Activated T-helper 1 cell treated with anti-CD3 and anti-CD28 coated beads, Interleukin-12 subunit alpha, Interleukin-12 subunit beta, Interleukin-2, Interleukin-4 antibody, amounts not matched to agents 30 ng/mL and 10 ng/mL and 1 ng/mL, durations not matched to agents 14 hours and 24 hours and 36 hours (primary cell): ENCODE results near the gene SACS. TPM values are rescaled to one million over a fixed set of nuclear protein-coding genes. Genes with fewer than 3 reads are reported as not detected.
"Not testable (repeated sequence)": the region's sequence is repeated elsewhere in the genome, so short reads cannot be mapped to it uniquely, and the experiment has no call there.

Experiments
- DNase-seq: peaks from one replicate; pipeline ENCODE4 v3.0.0; 2021; ENCODE audit warnings: low spot score
- H3K27ac Mint-ChIP-seq: one replicate; pipeline ENCODE4 v1.8.0; 2021; ENCODE audit warnings: mild to moderate bottlenecking, mixed read lengths
- H3K27me3 Mint-ChIP-seq: one replicate; pipeline ENCODE4 v1.8.0; 2022; ENCODE audit warnings: mild to moderate bottlenecking, moderate library complexity, mixed read lengths; ENCODE audit not compliant: insufficient read depth
- H3K36me3 Mint-ChIP-seq: one replicate; pipeline ENCODE4 v1.8.0; 2021; ENCODE audit warnings: low read depth, mixed read lengths
- H3K4me1 Mint-ChIP-seq: one replicate; pipeline ENCODE4 v1.8.0; 2021; ENCODE audit warnings: low read depth, mixed read lengths
- H3K4me3 Mint-ChIP-seq: one replicate; pipeline ENCODE4 v1.8.0; 2021; ENCODE audit warnings: mild to moderate bottlenecking, moderate library complexity, mixed read lengths
- H3K9me3 Mint-ChIP-seq: one replicate; pipeline ENCODE4 v1.8.0; 2021; ENCODE audit warnings: mixed read lengths
- intact Hi-C: fragments of 100-400 bp; cut with micrococcal nuclease; formaldehyde crosslinking; loops from one replicate; pipeline ENCODE4 v1.15.1; 2024
- total RNA-seq: library from RNA; stranded (reverse); gene quantifications from 2 replicates; pipeline ENCODE4 v1.2.3, GENCODE V29; 2022

SACS gene
- total RNA-seq, 1 donor from 2014 or later, result 32.1 TPM

- Mint-ChIP-seq H3K4me1 (no peaks in the 10 kb centered on the region), H3K27ac (no peak overlapping the region), H3K36me3 (no peaks in the 10 kb centered on the region), H3K27me3 (peaks cover 7% of the 10 kb centered on the region), H3K9me3 (no peaks in the 10 kb centered on the region), H3K4me3 (no peak overlapping the region)
- intact Hi-C loops, result no loop called here
- no peak for DNase-seq
Measured at GRCh38 chr13:23449398-23450162, 16.1 kb upstream of the SACS start.

GRCh38 chr13:23447927-23448326, 14.4 kb upstream of the SACS start:
- no peak for DNase-seq
- H3K27ac Mint-ChIP-seq, result no peak overlapping the region

GRCh38 chr13:23445794-23446193, 12.3 kb upstream of the SACS start:
- H3K4me1 Mint-ChIP-seq, result no peaks in the 10 kb centered on the region
- H3K27me3 Mint-ChIP-seq, result peaks cover 3% of the 10 kb centered on the region
- H3K9me3 Mint-ChIP-seq, result no peaks in the 10 kb centered on the region
- H3K36me3 Mint-ChIP-seq, result no peaks in the 10 kb centered on the region
- no peak for DNase-seq
- intact Hi-C loops, result no loop called here
- no peak overlapping the region for H3K27ac Mint-ChIP-seq
- H3K4me3 Mint-ChIP-seq, result no peak overlapping the region

More at GRCh38 chr13:23447927-23448326, 14.4 kb upstream of the SACS start:
- no peaks in the 10 kb centered on the region for H3K4me1 Mint-ChIP-seq
- no peaks in the 10 kb centered on the region for H3K9me3 Mint-ChIP-seq
- H3K4me3 Mint-ChIP-seq, result no peak overlapping the region
- H3K36me3 Mint-ChIP-seq, result no peaks in the 10 kb centered on the region
- intact Hi-C loops, result no loop called here
- peaks cover 7% of the 10 kb centered on the region for H3K27me3 Mint-ChIP-seq

- intact Hi-C loops, result no loop called here
- Mint-ChIP-seq H3K27me3 (no peaks in the 10 kb centered on the region), H3K36me3 (no peaks in the 10 kb centered on the region)
Measured at GRCh38 chr13:23443878-23444277, 10.4 kb upstream of the SACS start.

DNA sequence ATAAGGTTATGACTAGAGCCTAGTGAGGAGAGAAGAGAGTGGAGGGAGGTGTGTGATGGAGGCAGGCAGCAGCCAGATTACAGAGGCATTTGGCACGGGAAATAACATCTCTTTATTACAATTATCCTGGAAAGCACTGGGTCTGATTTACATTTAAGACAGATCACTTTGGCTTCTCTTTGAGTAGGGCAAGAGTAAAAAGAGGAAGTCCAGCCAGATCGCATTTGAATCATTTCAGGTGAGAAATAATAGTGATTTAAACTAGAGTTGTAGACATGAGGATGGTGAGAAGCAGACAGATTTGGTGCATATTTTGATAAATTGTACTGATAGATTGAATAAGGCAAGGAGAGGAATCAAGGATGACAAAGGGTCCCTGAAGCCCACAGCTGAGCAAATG, 9.6 kb upstream of the SACS start:
- no peak overlapping the region for H3K4me3 Mint-ChIP-seq
- H3K36me3 Mint-ChIP-seq, result no peaks in the 10 kb centered on the region
- DNase-seq, result no peak
- H3K27me3 Mint-ChIP-seq, result no peaks in the 10 kb centered on the region
- no peak overlapping the region for H3K27ac Mint-ChIP-seq
- no peaks in the 10 kb centered on the region for H3K9me3 Mint-ChIP-seq
- intact Hi-C loops, result no loop called here
- H3K4me1 Mint-ChIP-seq, result no peaks in the 10 kb centered on the region

More at GRCh38 chr13:23443878-23444277, 10.4 kb upstream of the SACS start:
- H3K9me3 Mint-ChIP-seq, result no peaks in the 10 kb centered on the region
- no peaks in the 10 kb centered on the region for H3K4me1 Mint-ChIP-seq
- no peak overlapping the region for H3K27ac Mint-ChIP-seq
- H3K4me3 Mint-ChIP-seq, result no peak overlapping the region
- DNase-seq, result no peak

GRCh38 chr13:23440821-23441618, 7.5 kb upstream of the SACS start:
- H3K27ac Mint-ChIP-seq, result no peak overlapping the region
- H3K4me1 Mint-ChIP-seq, result no peaks in the 10 kb centered on the region
- H3K36me3 Mint-ChIP-seq, result no peaks in the 10 kb centered on the region
- no peaks in the 10 kb centered on the region for H3K9me3 Mint-ChIP-seq
- no peaks in the 10 kb centered on the region for H3K27me3 Mint-ChIP-seq
- DNase-seq, result no peak
- intact Hi-C loops, result no loop called here
- no peak overlapping the region for H3K4me3 Mint-ChIP-seq

DNA sequence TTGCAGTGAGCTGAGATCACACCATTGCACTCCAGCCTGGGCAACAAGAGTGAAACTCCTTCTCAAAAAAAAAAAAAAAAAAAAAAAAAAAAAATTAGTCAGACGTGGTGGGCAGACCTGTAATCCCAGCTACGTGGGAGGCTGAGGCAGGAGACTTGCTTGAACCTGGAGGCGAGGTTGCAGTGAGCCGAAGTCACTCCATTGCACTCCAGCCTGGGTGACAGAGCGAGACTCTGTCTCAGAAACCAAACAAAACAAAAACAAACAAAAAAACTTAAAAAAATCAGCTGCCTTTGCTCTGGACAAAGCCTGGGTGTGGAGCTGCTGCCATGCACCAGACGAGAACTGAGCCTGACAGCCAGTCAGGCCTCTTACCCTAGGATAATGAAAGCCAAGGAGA, 6.8 kb upstream of the SACS start:
- DNase-seq, H3K4me1 Mint-ChIP-seq, intact Hi-C loops, H3K27me3 Mint-ChIP-seq, H3K36me3 Mint-ChIP-seq, H3K9me3 Mint-ChIP-seq, H3K27ac Mint-ChIP-seq, H3K4me3 Mint-ChIP-seq: not testable (repeated sequence)

DNA sequence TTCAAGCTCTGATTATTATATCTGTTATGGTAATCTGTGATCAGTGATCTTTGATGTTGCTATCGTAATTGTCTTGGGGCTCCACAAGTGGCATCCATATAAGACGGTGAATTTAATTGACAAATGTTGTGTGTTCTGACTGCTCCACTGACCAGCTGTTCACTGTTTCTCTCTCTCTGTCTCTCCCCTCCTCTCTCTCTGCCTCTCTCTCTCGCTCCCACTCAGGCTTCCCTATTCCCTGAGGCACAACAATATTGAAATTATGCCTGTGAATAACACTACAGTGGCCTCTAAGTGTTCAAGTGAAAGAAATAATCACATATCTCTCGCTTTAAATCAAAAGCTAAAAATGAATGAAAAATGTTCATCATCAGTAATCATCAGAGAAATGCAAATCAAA, 4.4 kb upstream of the SACS start:
- Mint-ChIP-seq H3K9me3 (no peaks in the 10 kb centered on the region), H3K27me3 (peaks cover 12% of the 10 kb centered on the region), H3K4me1 (no peaks in the 10 kb centered on the region), H3K4me3 (no peak overlapping the region), H3K36me3 (no peaks in the 10 kb centered on the region), H3K27ac (no peak overlapping the region)
- intact Hi-C loops, result no loop called here
- no peak for DNase-seq

- H3K9me3 Mint-ChIP-seq, result no peaks in the 10 kb centered on the region
- no peaks in the 10 kb centered on the region for H3K4me1 Mint-ChIP-seq
- no peak overlapping the region for H3K4me3 Mint-ChIP-seq
- intact Hi-C loops, result no loop called here
- peaks cover 16% of the 10 kb centered on the region for H3K27me3 Mint-ChIP-seq
- H3K27ac Mint-ChIP-seq, result no peak overlapping the region
- no peak for DNase-seq
- no peaks in the 10 kb centered on the region for H3K36me3 Mint-ChIP-seq
Measured at GRCh38 chr13:23436680-23437079, 3.2 kb upstream of the SACS start.

DNA sequence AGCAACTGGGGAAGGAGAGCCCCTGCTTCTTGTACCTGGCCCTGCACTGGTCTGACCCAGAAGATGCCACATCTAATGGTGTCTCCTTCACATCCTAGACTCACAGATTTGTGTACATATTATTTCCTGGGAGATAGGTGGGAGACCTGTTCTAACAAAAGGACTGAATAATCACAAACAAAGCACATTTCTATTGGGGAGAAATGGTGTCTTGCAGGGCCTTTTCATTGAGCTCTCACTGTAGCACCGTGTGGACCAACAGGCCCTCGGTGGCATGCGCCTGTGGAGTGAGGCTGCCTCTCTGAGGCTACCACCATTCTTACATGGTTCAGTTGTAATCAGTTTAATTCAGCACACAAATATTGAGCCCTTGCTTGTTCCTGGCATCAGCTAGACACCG, 989 bp upstream of the SACS start:
- no peaks in the 10 kb centered on the region for H3K4me1 Mint-ChIP-seq
- no peaks in the 10 kb centered on the region for H3K36me3 Mint-ChIP-seq
- no peak overlapping the region for H3K27ac Mint-ChIP-seq
- intact Hi-C loops, result no loop called here
- H3K9me3 Mint-ChIP-seq, result no peaks in the 10 kb centered on the region
- no peak overlapping the region for H3K4me3 Mint-ChIP-seq
- peaks cover 29% of the 10 kb centered on the region for H3K27me3 Mint-ChIP-seq
- DNase-seq, result no peak

DNA sequence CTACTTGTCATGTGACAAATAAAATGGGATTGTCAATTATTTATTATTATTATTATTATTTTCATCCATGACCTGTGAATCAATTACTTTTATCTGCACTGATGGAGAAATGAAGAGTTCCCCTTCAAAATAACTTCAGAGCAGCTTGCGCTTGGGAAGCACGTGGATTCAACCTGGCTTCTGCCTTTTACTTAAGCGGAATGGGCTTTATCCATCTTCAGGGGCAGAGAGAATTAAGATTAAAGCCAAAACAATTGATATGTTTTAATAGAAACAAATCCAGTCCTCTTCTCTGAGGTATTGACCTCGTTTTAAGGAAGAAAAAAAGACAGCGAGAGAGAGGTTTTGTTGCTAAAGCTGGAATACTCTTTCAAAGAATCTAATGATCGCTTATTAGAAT, 876 bp downstream of the SACS start:
- H3K27ac Mint-ChIP-seq, result no peak overlapping the region
- no peaks in the 10 kb centered on the region for H3K9me3 Mint-ChIP-seq
- H3K36me3 Mint-ChIP-seq, result no peaks in the 10 kb centered on the region
- no peak overlapping the region for H3K4me3 Mint-ChIP-seq
- no peak for DNase-seq
- H3K4me1 Mint-ChIP-seq, result no peaks in the 10 kb centered on the region
- peaks cover 29% of the 10 kb centered on the region for H3K27me3 Mint-ChIP-seq
- intact Hi-C loops, result no loop called here

GRCh38 chr13:23430664-23431063, 2.8 kb downstream of the SACS start:
- Mint-ChIP-seq H3K27me3 (peaks cover 29% of the 10 kb centered on the region), H3K4me1 (no peaks in the 10 kb centered on the region), H3K9me3 (no peaks in the 10 kb centered on the region), H3K36me3 (no peaks in the 10 kb centered on the region), H3K4me3 (no peak overlapping the region), H3K27ac (no peak overlapping the region)
- no peak for DNase-seq
- intact Hi-C loops, result no loop called here

- no peaks in the 10 kb centered on the region for H3K4me1 Mint-ChIP-seq
- peaks cover 18% of the 10 kb centered on the region for H3K27me3 Mint-ChIP-seq
- no peaks in the 10 kb centered on the region for H3K9me3 Mint-ChIP-seq
- intact Hi-C loops, result no loop called here
- H3K27ac Mint-ChIP-seq, result no peak overlapping the region
- no peaks in the 10 kb centered on the region for H3K36me3 Mint-ChIP-seq
- H3K4me3 Mint-ChIP-seq, result no peak overlapping the region
- no peak for DNase-seq
Measured at GRCh38 chr13:23427881-23428528, 5.5 kb downstream of the SACS start.
